HG03066 (cell line): ENCODE data around the gene EIF3B.

Source experiments
- ATAC-seq: cut with Tn5 transposase; IDR thresholded peaks from one replicate; pipeline ENCODE4 v1.9.1; 2021; ENCODE audit warnings: low read depth; ENCODE audit not compliant: unreplicated experiment

Gene EIF3B

GRCh38 chr7:2421943-2422310 lies 67.3 kb downstream of the EIF3B start:
- ATAC-seq, result no peak

GRCh38 chr7:2425749-2426148 lies 71.1 kb downstream of the EIF3B start:
- no peak for ATAC-seq
